GM21515 (cell line): ENCODE results near the gene MUCL3.
A peak's percentile ranks its signal among the peaks of the same experiment; 100 is the strongest.
"Not testable (repeated sequence)": the region's sequence is repeated elsewhere in the genome, so short reads cannot be mapped to it uniquely, and the experiment has no call there.

Experiments
- ATAC-seq: cut with Tn5 transposase; IDR thresholded peaks from one replicate; pipeline ENCODE4 v1.9.1; 2021; ENCODE audit not compliant: unreplicated experiment

The MUCL3 gene, protein sequence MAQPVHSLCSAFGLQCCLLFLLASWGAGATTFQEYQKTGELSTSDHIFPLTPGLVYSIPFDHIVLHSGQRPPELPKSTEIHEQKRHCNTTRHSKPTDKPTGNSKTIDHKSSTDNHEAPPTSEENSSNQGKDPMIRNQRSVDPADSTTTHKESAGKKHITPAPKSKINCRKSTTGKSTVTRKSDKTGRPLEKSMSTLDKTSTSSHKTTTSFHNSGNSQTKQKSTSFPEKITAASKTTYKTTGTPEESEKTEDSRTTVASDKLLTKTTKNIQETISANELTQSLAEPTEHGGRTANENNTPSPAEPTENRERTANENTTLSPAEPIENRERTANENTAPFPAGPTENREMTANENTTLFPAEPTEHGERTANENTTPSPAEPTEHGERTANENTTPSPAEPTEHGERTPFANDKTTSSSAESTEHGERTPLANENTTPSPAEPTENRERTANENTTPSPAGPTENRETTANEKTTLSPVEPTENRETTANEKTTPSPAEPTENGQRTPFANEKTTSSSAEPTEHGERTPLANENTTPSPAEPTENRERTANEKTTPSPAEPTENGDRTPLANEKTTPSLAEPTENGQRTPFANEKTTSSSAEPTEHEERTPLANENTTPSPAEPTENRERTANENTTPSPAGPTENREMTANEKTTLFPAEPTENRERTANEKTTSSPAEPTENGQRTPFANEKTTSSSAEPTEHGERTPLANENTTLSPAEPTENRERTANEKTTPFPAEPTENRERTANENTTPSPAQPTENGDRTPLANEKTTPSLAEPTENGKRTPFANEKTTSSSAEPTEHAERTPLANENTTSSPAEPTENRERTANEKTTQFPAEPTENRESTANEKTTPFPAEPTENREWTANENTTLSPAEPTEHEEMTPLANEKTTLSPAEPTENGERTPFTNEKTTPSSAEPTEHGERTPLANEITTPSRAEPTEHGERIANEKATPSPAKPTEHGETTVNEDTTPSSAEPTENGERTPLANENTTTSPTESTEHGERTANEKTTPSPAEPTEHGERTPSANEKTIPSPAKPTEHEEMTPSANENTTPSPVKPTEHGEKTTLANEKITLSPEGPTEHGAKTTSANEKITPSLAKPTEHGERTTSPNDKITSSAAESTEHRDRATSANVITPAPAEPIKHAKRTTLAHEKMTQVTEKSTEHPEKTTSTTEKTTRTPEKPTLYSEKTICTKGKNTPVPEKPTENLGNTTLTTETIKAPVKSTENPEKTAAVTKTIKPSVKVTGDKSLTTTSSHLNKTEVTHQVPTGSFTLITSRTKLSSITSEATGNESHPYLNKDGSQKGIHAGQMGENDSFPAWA (N-terminal part only)

GRCh38 chr6:30940361-30940986 lies at the start of gene MUCL3:
TSS of gene MUCL3 (plus strand) at chr6:30940973. CDS start at chr6:30941000, 27 bp downstream.
- ATAC-seq: no peak

GRCh38 chr6:30891450-30891723 lies 49.4 kb upstream of the MUCL3 start:
- no peak for ATAC-seq

DNA sequence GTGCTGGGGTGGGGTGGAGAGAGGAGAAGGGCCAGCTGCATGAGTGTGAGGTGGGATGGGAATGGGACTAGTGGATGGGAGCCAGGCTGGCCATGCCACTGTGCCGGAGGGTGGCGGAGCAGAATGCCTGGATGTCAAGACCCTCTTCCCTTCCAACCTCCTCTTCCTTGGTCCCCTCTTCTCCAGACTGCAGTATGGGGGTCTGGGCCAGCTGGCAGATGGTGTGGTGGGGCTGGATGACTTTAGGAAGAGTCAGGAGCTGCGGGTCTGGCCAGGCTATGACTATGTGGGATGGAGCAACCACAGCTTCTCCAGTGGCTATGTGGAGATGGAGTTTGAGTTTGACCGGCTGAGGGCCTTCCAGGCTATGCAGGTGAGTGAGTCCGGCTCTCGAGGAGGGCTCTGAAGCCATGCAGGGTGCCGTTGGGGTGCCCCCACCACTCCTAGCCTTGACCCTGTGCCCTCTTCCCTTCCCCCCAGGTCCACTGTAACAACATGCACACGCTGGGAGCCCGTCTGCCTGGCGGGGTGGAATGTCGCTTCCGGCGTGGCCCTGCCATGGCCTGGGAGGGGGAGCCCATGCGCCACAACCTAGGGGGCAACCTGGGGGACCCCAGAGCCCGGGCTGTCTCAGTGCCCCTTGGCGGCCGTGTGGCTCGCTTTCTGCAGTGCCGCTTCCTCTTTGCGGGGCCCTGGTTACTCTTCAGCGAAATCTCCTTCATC lies 48.8 kb upstream of the MUCL3 start:
- ATAC-seq: no peak

DNA sequence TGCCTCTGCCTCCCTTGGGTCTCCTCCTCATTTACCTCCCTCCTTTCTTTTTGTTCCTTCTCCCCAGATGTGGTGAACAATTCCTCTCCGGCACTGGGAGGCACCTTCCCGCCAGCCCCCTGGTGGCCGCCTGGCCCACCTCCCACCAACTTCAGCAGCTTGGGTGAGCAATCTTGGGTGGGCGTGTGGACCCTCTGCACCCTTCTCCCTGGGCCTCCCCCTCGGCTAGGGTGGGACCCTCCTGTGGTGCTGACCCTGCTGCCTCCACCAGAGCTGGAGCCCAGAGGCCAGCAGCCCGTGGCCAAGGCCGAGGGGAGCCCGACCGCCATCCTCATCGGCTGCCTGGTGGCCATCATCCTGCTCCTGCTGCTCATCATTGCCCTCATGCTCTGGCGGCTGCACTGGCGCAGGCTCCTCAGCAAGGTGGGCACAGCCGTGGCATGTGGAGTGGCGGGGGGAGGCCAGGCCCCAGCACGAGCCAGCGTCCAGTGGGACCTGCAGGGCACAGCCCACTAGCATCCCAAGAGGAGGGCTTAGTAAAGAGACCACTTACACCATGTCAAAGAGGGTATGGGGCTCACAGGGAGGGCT lies 47.7 kb upstream of the MUCL3 start:
- ATAC-seq: no peak

DNA sequence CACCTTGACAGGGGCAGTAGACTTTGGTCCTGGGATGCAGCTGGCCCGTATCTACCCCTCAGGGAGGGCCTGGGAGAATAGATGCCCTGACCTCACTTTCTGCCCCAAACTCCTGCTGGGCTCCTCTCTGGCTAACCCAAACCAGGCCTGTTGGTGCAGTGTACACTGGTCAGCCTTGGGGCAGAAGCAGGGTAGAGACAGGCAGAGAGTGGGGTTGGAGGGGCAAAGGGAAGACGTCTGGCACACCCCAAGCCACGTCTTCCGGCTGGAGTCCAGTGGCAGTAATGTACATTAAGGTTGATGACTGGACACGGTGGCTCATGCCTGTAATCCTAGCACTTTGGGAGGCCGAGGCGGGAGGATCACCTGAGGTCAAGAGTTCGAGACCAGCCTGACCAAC lies 47.1 kb upstream of the MUCL3 start:
- ATAC-seq: no peak

DNA sequence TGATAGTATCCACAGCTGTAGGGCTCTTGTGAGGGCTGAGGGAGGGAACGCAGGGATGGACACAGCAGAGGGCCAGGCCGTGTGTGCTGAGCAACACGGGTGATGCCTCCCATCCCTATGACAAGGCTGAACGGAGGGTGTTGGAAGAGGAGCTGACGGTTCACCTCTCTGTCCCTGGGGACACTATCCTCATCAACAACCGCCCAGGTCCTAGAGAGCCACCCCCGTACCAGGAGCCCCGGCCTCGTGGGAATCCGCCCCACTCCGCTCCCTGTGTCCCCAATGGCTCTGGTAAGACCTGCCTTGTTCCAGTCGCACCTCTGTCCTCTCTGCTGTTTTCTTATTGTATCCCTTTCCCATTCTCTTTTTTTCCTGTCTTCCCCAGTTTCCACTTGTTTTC lies 46.4 kb upstream of the MUCL3 start:
- no peak for ATAC-seq

DNA sequence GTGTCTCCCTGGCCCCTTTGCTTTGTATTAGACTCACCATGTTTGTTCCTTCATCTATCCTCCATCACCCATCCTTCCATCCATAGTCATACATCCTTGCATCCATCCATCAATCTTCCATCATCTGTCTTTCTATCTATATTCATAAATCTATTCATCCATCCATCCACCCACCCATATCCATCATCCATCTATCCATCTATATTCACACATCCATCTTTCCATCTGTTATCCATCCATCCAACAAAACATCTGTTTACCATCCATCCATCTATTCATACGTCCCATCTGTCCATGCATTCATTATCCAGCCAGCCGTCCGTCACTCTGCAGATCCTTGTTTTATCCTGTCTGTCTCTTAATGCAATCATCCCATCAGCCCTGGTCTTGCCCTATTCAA lies 45.8 kb upstream of the MUCL3 start:
- ATAC-seq: no peak

DNA sequence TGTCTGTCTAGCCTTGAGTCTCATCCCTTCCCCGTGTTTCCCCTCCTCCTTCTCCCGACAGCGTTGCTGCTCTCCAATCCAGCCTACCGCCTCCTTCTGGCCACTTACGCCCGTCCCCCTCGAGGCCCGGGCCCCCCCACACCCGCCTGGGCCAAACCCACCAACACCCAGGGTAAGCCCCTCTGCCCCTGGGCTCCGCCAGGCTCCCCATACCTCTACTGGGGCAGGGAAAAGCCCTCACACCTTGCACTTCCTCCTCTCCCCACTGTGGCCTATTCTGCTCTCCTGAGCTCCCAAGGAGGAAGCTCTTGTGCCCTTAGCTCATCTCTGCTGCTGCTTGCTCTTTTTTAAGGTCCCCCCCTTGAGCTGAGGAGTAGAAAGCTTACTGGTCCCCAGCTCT lies 45.4 kb upstream of the MUCL3 start:
- ATAC-seq: no peak

GRCh38 chr6:30896541-30896940 lies 44.2 kb upstream of the MUCL3 start:
- no peak for ATAC-seq

- no peak for ATAC-seq
Measured at GRCh38 chr6:30897882-30898281, 42.9 kb upstream of the MUCL3 start.

DNA sequence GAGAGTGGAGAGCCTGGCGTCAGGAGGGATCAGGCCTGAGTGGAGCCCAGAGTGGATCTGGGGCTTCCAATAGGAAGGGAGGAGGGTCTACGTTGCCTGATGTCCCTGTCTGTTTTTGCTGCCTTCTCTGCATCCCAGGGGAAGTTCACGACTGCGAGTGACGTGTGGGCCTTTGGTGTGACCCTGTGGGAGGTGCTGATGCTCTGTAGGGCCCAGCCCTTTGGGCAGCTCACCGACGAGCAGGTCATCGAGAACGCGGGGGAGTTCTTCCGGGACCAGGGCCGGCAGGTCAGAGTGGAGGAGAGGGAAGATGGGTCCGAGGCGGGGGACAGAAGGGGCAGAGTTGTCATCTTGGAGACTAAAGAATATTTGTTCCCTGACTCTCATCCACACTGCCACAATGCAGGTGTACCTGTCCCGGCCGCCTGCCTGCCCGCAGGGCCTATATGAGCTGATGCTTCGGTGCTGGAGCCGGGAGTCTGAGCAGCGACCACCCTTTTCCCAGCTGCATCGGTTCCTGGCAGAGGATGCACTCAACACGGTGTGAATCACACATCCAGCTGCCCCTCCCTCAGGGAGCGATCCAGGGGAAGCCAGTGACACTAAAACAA lies 41.9 kb upstream of the MUCL3 start:
- no peak for ATAC-seq

DNA sequence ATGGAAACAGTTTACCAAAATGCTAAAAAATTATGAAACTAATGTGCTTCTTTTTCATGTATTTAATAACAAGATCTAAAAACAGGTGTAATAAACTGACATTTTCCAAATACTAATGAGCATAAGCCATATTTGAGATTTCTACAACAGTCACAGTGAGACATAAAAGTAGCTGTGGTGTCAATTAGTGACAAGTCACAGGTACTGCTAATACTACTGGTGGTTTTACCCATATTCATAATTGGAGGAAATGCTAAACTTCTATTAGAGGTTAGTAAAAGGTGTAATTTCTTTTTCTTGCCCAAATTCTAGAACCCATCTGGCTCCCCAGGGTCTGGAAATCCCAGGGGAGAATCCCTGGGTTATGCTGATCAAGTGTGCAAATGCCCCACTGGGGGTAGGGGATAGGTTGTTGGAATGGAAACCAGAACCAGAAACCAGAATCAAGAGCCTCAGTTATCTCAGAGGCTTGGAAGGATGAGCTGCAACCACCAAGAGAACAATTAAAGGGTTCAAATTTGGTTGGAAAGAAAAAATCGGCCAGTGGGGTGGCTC lies 39.8 kb upstream of the MUCL3 start:
- ATAC-seq: no peak

- ATAC-seq: no peak
Measured at GRCh38 chr6:30901436-30901835, 39.3 kb upstream of the MUCL3 start.

DNA sequence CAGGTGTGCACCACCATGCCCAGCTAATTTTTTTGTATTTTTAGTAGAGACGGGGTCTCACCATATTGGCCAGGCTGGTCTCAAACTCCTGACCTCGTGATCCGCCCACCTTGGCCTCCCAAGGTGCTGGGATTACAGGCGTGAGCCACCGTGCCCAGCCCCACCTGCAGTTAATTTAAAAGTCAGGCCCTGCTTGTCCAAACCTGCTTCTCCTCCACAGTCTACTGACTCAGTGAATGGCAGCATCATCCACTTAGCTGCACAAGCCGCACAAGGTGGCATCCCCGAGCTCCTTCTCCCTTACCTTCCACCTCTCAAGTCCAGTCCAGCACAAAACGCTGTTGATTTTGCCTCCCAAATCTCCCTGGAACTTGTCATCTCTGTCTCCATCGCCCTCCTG lies 38.6 kb upstream of the MUCL3 start:
- ATAC-seq: not testable (repeated sequence)

GRCh38 chr6:30902709-30903108 lies 38.1 kb upstream of the MUCL3 start:
- ATAC-seq: no peak

DNA sequence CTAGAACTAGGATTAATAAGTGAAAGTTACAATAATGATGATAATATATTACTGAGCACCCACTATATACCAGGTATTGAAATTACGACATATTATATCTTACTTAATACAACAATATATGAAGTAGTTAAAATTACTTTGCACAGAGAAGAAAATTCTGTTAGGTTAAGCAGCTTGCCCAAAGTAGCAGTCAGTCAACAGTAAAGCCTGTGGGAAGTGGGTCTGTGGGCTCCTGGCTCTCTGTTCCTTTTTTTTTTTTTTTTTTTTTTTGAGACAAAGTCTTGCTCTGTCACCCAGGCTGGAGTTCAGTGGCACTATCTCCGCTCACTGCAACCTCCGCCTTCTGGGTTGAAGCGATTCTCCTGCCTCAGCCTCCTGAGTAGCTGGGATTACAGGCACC lies 37.5 kb upstream of the MUCL3 start:
- no peak for ATAC-seq

- ATAC-seq: not testable (repeated sequence)
Measured at GRCh38 chr6:30907290-30907757, 33.4 kb upstream of the MUCL3 start.

- ATAC-seq: peak; percentile 87
Measured at GRCh38 chr6:30907758-30908591, 32.8 kb upstream of the MUCL3 start, which contains the start of gene GTF2H4. TSS of gene GTF2H4 (plus strand) at chr6:30908207.
